IMR-90 (cell line): ENCODE measurements around the gene PARVB. TPM values are rescaled to one million over a fixed set of nuclear protein-coding genes. Genes with fewer than 3 reads are reported as not detected.

Source experiments
- ATAC-seq: fragments of 200-7000 bp; cut with Tn5 transposase; 2 replicates; pipeline ENCODE4 v1.9.1; 2020; ENCODE audit warnings: low read depth, mild to moderate bottlenecking, moderate library complexity
- BruUV-seq: library from RNA; stranded (reverse); fragments of 400-500 nt; replicated peaks from 2 replicates; lab custom pipeline; 2021; lab: Mats Ljungman, UMichigan
- CTCF ChIA-PET: fragments of 300-600 bp; formaldehyde crosslinking; extraction: SDS; loops from one replicate; lab custom pipeline; 2021; ENCODE audit warnings: antibody characterized with exemption; lab: Yijun Ruan, JAX
- POLR2A ChIA-PET: fragments of 300-600 bp; sonication (Branson Sonifier 250); formaldehyde crosslinking; loops from one replicate; lab custom pipeline; 2022; ENCODE audit warnings: antibody characterized with exemption; ENCODE audit not compliant: unreplicated experiment; lab: Charles Lee
- DNase-seq: peaks from one replicate; pipeline ENCODE4 v3.0.0; 2013
- H2AFZ ChIP-seq: replicated peaks from 2 replicates; pipeline ENCODE3; 2013; ENCODE audit warnings: low read length, mild to moderate bottlenecking; ENCODE audit not compliant: poor library complexity
- H2AK5ac ChIP-seq: 2 replicates; pipeline ENCODE4 v1.6.1; 2013; ENCODE audit warnings: low read depth, low read length, inconsistent platforms
- H2AK9ac ChIP-seq: replicated peaks from 2 replicates; pipeline ENCODE3; 2013; ENCODE audit warnings: mild to moderate bottlenecking, low read depth, low read length, moderate library complexity; ENCODE audit not compliant: poor library complexity
- H2BK120ac ChIP-seq: 2 replicates; pipeline ENCODE4 v1.6.1; 2013; ENCODE audit warnings: low read depth, low read length, inconsistent platforms
- H2BK15ac ChIP-seq: 3 replicates; pipeline ENCODE4 v1.6.1; 2013; ENCODE audit warnings: low read depth, low read length, inconsistent platforms
- H2BK20ac ChIP-seq: 2 replicates; pipeline ENCODE4 v1.6.1; 2013; ENCODE audit warnings: low read depth, mild to moderate bottlenecking, inconsistent platforms, low read length, moderate library complexity
- H2BK5ac ChIP-seq: 2 replicates; pipeline ENCODE4 v1.6.1; 2013; ENCODE audit warnings: mild to moderate bottlenecking, low read depth, low read length, inconsistent platforms; ENCODE audit not compliant: poor library complexity, severe bottlenecking
- H3K14ac ChIP-seq: replicated peaks from 2 replicates; pipeline ENCODE4 v1.6.1; 2013; ENCODE audit warnings: low read depth, low read length, inconsistent platforms
- H3K18ac ChIP-seq: 2 replicates; pipeline ENCODE4 v1.6.1; 2013; ENCODE audit warnings: low read depth, low read length, control low read depth
- H3K23ac ChIP-seq: 2 replicates; pipeline ENCODE4 v1.6.1; 2013; ENCODE audit warnings: low read depth, low read length, inconsistent platforms
- H3K27ac ChIP-seq: 2 replicates; pipeline ENCODE4 v1.5.1; 2013; ENCODE audit warnings: mild to moderate bottlenecking, control low read depth, low read length; ENCODE audit not compliant: insufficient read depth
- H3K27me3 ChIP-seq: 2 replicates; pipeline ENCODE4 v1.6.1; 2013; ENCODE audit warnings: low read length; ENCODE audit not compliant: control insufficient read depth, insufficient read depth
- H3K36me3 ChIP-seq: 2 replicates; pipeline ENCODE4 v1.6.1; 2013; ENCODE audit warnings: low read length, mixed read lengths; ENCODE audit not compliant: control insufficient read depth, insufficient read depth
- H3K4ac ChIP-seq: 2 replicates; pipeline ENCODE4 v1.6.1; 2013; ENCODE audit warnings: low read depth, low read length, inconsistent platforms
- H3K4me1 ChIP-seq: 2 replicates; pipeline ENCODE4 v1.6.1; 2013; ENCODE audit warnings: low read length, mixed read lengths; ENCODE audit not compliant: control insufficient read depth, insufficient read depth
- H3K4me2 ChIP-seq: 2 replicates; pipeline ENCODE4 v1.6.1; 2013; ENCODE audit warnings: low read depth, mild to moderate bottlenecking, control low read depth, low read length, moderate library complexity
- H3K4me3 ChIP-seq: 2 replicates; pipeline ENCODE4 v1.5.1; 2013; ENCODE audit warnings: low read depth, mild to moderate bottlenecking, control low read depth, low read length, moderate library complexity; ENCODE audit not compliant: insufficient read depth
- H3K56ac ChIP-seq: 2 replicates; pipeline ENCODE4 v1.6.1; 2013; ENCODE audit warnings: low read length, inconsistent platforms; ENCODE audit not compliant: insufficient read depth; ENCODE audit errors: extremely low read depth
- H3K79me1 ChIP-seq, 2 experiments: 2 replicates each; pipeline ENCODE4 v1.6.1; 2013; ENCODE audit warnings: low read length in 2 of 2, inconsistent platforms in 1 of 2, low read depth in 1 of 2
- H3K9ac ChIP-seq: 2 replicates; pipeline ENCODE4 v1.6.1; 2013; ENCODE audit warnings: low read depth, low read length, control low read depth
- H3K9me1 ChIP-seq: 2 replicates; pipeline ENCODE4 v1.6.1; 2013; ENCODE audit warnings: low read length, inconsistent platforms; ENCODE audit not compliant: insufficient read depth
- H3K9me3 ChIP-seq: 2 replicates; pipeline ENCODE4 v1.6.1; 2013; ENCODE audit warnings: low read length; ENCODE audit not compliant: control insufficient read depth, insufficient read depth
- H4K20me1 ChIP-seq: 2 replicates; pipeline ENCODE4 v1.6.1; 2013; ENCODE audit warnings: low read length, inconsistent platforms; ENCODE audit not compliant: insufficient read depth
- H4K5ac ChIP-seq: 2 replicates; pipeline ENCODE4 v1.6.1; 2013; ENCODE audit warnings: mild to moderate bottlenecking, low read depth, low read length, control low read depth
- H4K8ac ChIP-seq, 2 experiments: 2 replicates each; pipeline ENCODE4 v1.6.1; 2013; ENCODE audit warnings: low read depth in 2 of 2, low read length in 2 of 2, control low read depth in 1 of 2, inconsistent platforms in 1 of 2
- H4K91ac ChIP-seq: 2 replicates; pipeline ENCODE4 v1.6.1; 2013; ENCODE audit warnings: low read depth, low read length, inconsistent platforms; ENCODE audit not compliant: insufficient read depth
- BHLHE40 ChIP-seq: fragments of 150-350 bp; IDR thresholded peaks from 2 replicates; pipeline ENCODE4 v1.6.1; 2016; ENCODE audit warnings: mild to moderate bottlenecking, low read depth, low read length
- CEBPB ChIP-seq: IDR thresholded peaks from 2 replicates; pipeline ENCODE4 v1.6.1; 2012; ENCODE audit warnings: low read depth, low read length, improper control_type of control experiment
- CHD1 ChIP-seq: IDR thresholded peaks from 2 replicates; pipeline ENCODE4 v1.6.1; 2012; ENCODE audit warnings: low read depth, low read length, improper control_type of control experiment
- CTCF ChIP-seq: conservative IDR thresholded peaks from 2 replicates; pipeline ENCODE4 v1.5.1; 2012; ENCODE audit warnings: mild to moderate bottlenecking, low read depth, low read length, improper control_type of control experiment
- ELK1 ChIP-seq: fragments of 150-350 bp; IDR thresholded peaks from 2 replicates; pipeline ENCODE4 v1.6.1; 2016; ENCODE audit warnings: low read depth, mild to moderate bottlenecking, low read length, moderate library complexity, borderline replicate concordance
- FOS ChIP-seq: fragments of 150-350 bp; IDR thresholded peaks from 2 replicates; pipeline ENCODE4 v1.6.1; 2016; ENCODE audit warnings: low read depth, low read length
- MAFK ChIP-seq: IDR thresholded peaks from 2 replicates; pipeline ENCODE4 v1.6.1; 2012; ENCODE audit warnings: low read depth, low read length, improper control_type of control experiment
- MAZ ChIP-seq: IDR thresholded peaks from 2 replicates; pipeline ENCODE4 v1.6.1; 2012; ENCODE audit warnings: low read depth, mild to moderate bottlenecking, low read length, improper control_type of control experiment, moderate library complexity, borderline replicate concordance
- MXI1 ChIP-seq: IDR thresholded peaks from 2 replicates; pipeline ENCODE4 v1.6.1; 2012; ENCODE audit warnings: low read depth, mild to moderate bottlenecking, low read length, moderate library complexity, borderline replicate concordance
- NFE2L2 ChIP-seq: fragments of 150-350 bp; IDR thresholded peaks from 2 replicates; pipeline ENCODE4 v1.6.1; 2016; ENCODE audit warnings: low read depth, mild to moderate bottlenecking, low read length
- POLR2A ChIP-seq: IDR thresholded peaks from 2 replicates; pipeline ENCODE4 v1.6.1; 2012; ENCODE audit warnings: mild to moderate bottlenecking, low read depth, low read length
- RAD21 ChIP-seq: IDR thresholded peaks from 2 replicates; pipeline ENCODE4 v1.6.1; 2012; ENCODE audit warnings: low read length, improper control_type of control experiment
- RCOR1 ChIP-seq: IDR thresholded peaks from 2 replicates; pipeline ENCODE4 v1.6.1; 2012; ENCODE audit warnings: mild to moderate bottlenecking, low read length, improper control_type of control experiment; ENCODE audit not compliant: insufficient replicate concordance
- RFX5 ChIP-seq: IDR thresholded peaks from 2 replicates; pipeline ENCODE4 v1.8.0; 2012; ENCODE audit warnings: low read depth, mild to moderate bottlenecking, low read length, moderate library complexity
- SMC3 ChIP-seq: fragments of 150-350 bp; IDR thresholded peaks from 2 replicates; pipeline ENCODE4 v1.6.1; 2016; ENCODE audit warnings: low read depth, mild to moderate bottlenecking, antibody characterized with exemption, low read length, moderate library complexity
- USF2 ChIP-seq: fragments of 150-350 bp; IDR thresholded peaks from 2 replicates; pipeline ENCODE4 v1.6.1; 2017; ENCODE audit warnings: mild to moderate bottlenecking, antibody characterized with exemption, low read length, low read depth
- WGBS, 2 experiments: methylation state at CpG; one replicate each; pipeline versions ENCODE4 v1.1.5 to v1.1.7; 2013; ENCODE audit warnings: missing lambda C conversion rate in 2 of 2; ENCODE audit not compliant: insufficient read length in 1 of 2; ENCODE audit errors: extremely low coverage in 2 of 2; 5-methylcytosine and 5-hydroxymethylcytosine counted together
- dilution Hi-C: fragments of 300-500 bp; cut with HindIII; formaldehyde crosslinking; loops from one replicate; pipeline ENCODE4 v1.14.3; 2018; ENCODE audit warnings: low sequenced_read_pairs; ENCODE audit not compliant: unreplicated experiment
- in situ Hi-C: fragments of 300-500 bp; cut with MboI; formaldehyde crosslinking; loops from 3 replicates; pipeline ENCODE4 v1.14.3; 2019; ENCODE audit warnings: low sequenced_read_pairs, inconsistent platforms, mixed read lengths
- intact Hi-C: fragments of 100-400 bp; cut with micrococcal nuclease; formaldehyde crosslinking; loops from 2 replicates; pipeline ENCODE4 v1.10.0; 2022
- polyA plus RNA-seq, 3 experiments: library from polyadenylated mRNA; depleted of rRNA; stranded (reverse); fragments of >200 nt; gene quantifications; 2 replicates each; pipeline ENCODE4 v1.2.3, GENCODE V29; 2012; ENCODE audit warnings: low replicate concordance in 1 of 3
- total RNA-seq: library from RNA; depleted of rRNA; stranded (reverse); fragments of >200 nt; gene quantifications from 2 replicates; pipeline ENCODE4 v1.2.3, GENCODE V29; 2012

Gene PARVB
- total and polyA plus RNA-seq, 2 of the 4 experiments (the other 2 are of a cell fraction), result 44.3 to 53.9 TPM

- in situ Hi-C loops (no loop called here), dilution Hi-C loops (no loop called here), intact Hi-C loops (no loop called here)
- CTCF ChIA-PET, result interaction anchor here (0.7 kb wide), 1 partner anchor 1012 kb away, joined by 7 read pairs; no protein-coding TSS in a partner anchor
- WGBS, 2 experiments, result 20% methylated on average over 1 of the region's 12 CpGs; no CpG with 5 or more reads in 1 of the 2 experiments
- Histone ChIP-seq H3K23ac (no peak overlapping the region), H3K9me1 (no peaks in the 10 kb centered on the region), H3K27me3 (no peaks in the 10 kb centered on the region), H2BK20ac (no peak overlapping the region), H3K56ac (no peak overlapping the region), H2AK9ac (no peak overlapping the region), H2AK5ac (no peak overlapping the region), H4K8ac (no peak overlapping the region), H4K5ac (no peak overlapping the region), H2AFZ (no peak overlapping the region), H3K79me1 (peaks cover 0 to 5% of the 10 kb centered on the region in 2 experiments; a peak in 1 of 4 replicates), H3K14ac (no peak overlapping the region), H2BK120ac (no peak overlapping the region), H3K36me3 (peaks cover 44% of the 10 kb centered on the region), H4K91ac (no peak overlapping the region), H3K9ac (no peak overlapping the region), H3K9me3 (no peaks in the 10 kb centered on the region), H3K27ac (no peak overlapping the region), H3K4me2 (no peak overlapping the region), H3K4me1 (no peaks in the 10 kb centered on the region), H2BK5ac (no peak overlapping the region), H3K4me3 (no peak overlapping the region), H2BK15ac (no peak overlapping the region), H3K18ac (no peak overlapping the region), H3K4ac (no peak overlapping the region), H4K20me1 (0 out of 2 replicates have a peak, but pooled peaks cover 5% of the 10 kb centered on the region)
- POLR2A ChIA-PET, result no interaction called here
- no peak for DNase-seq
- no peak for TF ChIP-seq MAFK
- TF ChIP-seq BHLHE40, result no peak
- TF ChIP-seq CHD1, result no peak
- TF ChIP-seq MXI1, result no peak
- no peak for TF ChIP-seq RFX5
- TF ChIP-seq RCOR1, result no peak
- no peak for TF ChIP-seq RAD21
- TF ChIP-seq MAZ, result no peak
- no peak for TF ChIP-seq SMC3
- no peak for TF ChIP-seq CEBPB
- no peak for TF ChIP-seq NFE2L2
- no peak for TF ChIP-seq ELK1
- TF ChIP-seq CTCF, result no peak
- no peak for TF ChIP-seq USF2
- TF ChIP-seq POLR2A, result no peak
- TF ChIP-seq FOS, result no peak
- BruUV-seq, result no TSS peak
- ATAC-seq, result no peak
Observed at GRCh38 chr22:43985532-43985931, 38.6 kb upstream of the PARVB start.
